Measurements from ENCODE around the gene OTUD5.

OTUD5 gene

GRCh38 chrX:48905090-48905790 is 52.2 kb downstream of the OTUD5 start:
- Histone ChIP-seq H3K9ac (ENCODE audit: insufficient read length, low read depth) (no peak overlapping the region), H3K4me3 (ENCODE audit: insufficient read length, low read depth) (no peak overlapping the region), H3K4me1 (ENCODE audit: insufficient read depth, insufficient read length) (peaks cover 3% of the 10 kb centered on the region), H3K9me3 (ENCODE audit: insufficient read depth, low read length) (no peaks in the 10 kb centered on the region), H3K36me3 (ENCODE audit: insufficient read depth, insufficient read length, low read length) (peaks cover 78% of the 10 kb centered on the region), H3K27me3 (ENCODE audit: insufficient read depth, insufficient read length) (no peaks in the 10 kb centered on the region)
- TF ChIP-seq YY1 (IDR thresholded peaks at IDR 0.05; ENCODE audit: insufficient read depth, insufficient read length) (no peak), SUZ12 (IDR thresholded peaks at IDR 0.05; ENCODE audit: extremely low read depth, insufficient read depth, insufficient read length) (no peak), ZNF274 (IDR thresholded peaks at IDR 0.05; ENCODE audit: low read depth, low read length) (no peak)
- DNase-seq (ENCODE audit: low read depth, low spot score), result no peak

- no peak for DNase-seq (ENCODE audit: low read depth, low spot score)
- Histone ChIP-seq H3K9me3 (ENCODE audit: insufficient read depth, low read length) (no peaks in the 10 kb centered on the region), H3K9ac (ENCODE audit: insufficient read length, low read depth) (no peak overlapping the region), H3K4me1 (ENCODE audit: insufficient read depth, insufficient read length) (peaks cover under 1% of the 10 kb centered on the region), H3K36me3 (ENCODE audit: insufficient read depth, insufficient read length, low read length) (peaks cover 74% of the 10 kb centered on the region), H3K27me3 (ENCODE audit: insufficient read depth, insufficient read length) (no peaks in the 10 kb centered on the region), H3K4me3 (ENCODE audit: insufficient read length, low read depth) (no peak overlapping the region)
- TF ChIP-seq SUZ12 (IDR thresholded peaks at IDR 0.05; ENCODE audit: extremely low read depth, insufficient read depth, insufficient read length), result no peak
- TF ChIP-seq ZNF274 (IDR thresholded peaks at IDR 0.05; ENCODE audit: low read depth, low read length), result no peak
- TF ChIP-seq YY1 (IDR thresholded peaks at IDR 0.05; ENCODE audit: insufficient read depth, insufficient read length), result no peak
These were observed 52.8 kb downstream of the OTUD5 start for GRCh38 chrX:48904626-48905025.

GRCh38 chrX:48904180-48904579 is 53.2 kb downstream of the OTUD5 start:
- Histone ChIP-seq H3K9me3 (ENCODE audit: insufficient read depth, low read length) (no peaks in the 10 kb centered on the region), H3K4me1 (ENCODE audit: insufficient read depth, insufficient read length) (no peaks in the 10 kb centered on the region), H3K4me3 (ENCODE audit: insufficient read length, low read depth) (no peak overlapping the region), H3K36me3 (ENCODE audit: insufficient read depth, insufficient read length, low read length) (peaks cover 75% of the 10 kb centered on the region), H3K9ac (ENCODE audit: insufficient read length, low read depth) (no peak overlapping the region), H3K27me3 (ENCODE audit: insufficient read depth, insufficient read length) (no peaks in the 10 kb centered on the region)
- no peak for DNase-seq (ENCODE audit: low read depth, low spot score)
- TF ChIP-seq ZNF274 (IDR thresholded peaks at IDR 0.05; ENCODE audit: low read depth, low read length) (no peak), YY1 (IDR thresholded peaks at IDR 0.05; ENCODE audit: insufficient read depth, insufficient read length) (no peak), SUZ12 (IDR thresholded peaks at IDR 0.05; ENCODE audit: extremely low read depth, insufficient read depth, insufficient read length) (no peak)

- peaks cover 2% of the 10 kb centered on the region for H3K4me1 ChIP-seq (ENCODE audit: insufficient read depth, insufficient read length)
These were observed 54.1 kb downstream of the OTUD5 start for GRCh38 chrX:48903290-48903689.

GRCh38 chrX:48902776-48903175 is 54.6 kb downstream of the OTUD5 start:
- H3K4me3 ChIP-seq (ENCODE audit: insufficient read length, low read depth), result no peak overlapping the region
- H3K4me1 ChIP-seq (ENCODE audit: insufficient read depth, insufficient read length), result peaks cover 2% of the 10 kb centered on the region
- DNase-seq (ENCODE audit: low read depth, low spot score), result no peak
- H3K9me3 ChIP-seq (ENCODE audit: insufficient read depth, low read length), result no peaks in the 10 kb centered on the region
- TF ChIP-seq YY1 (IDR thresholded peaks at IDR 0.05; ENCODE audit: insufficient read depth, insufficient read length) (no peak), SUZ12 (IDR thresholded peaks at IDR 0.05; ENCODE audit: extremely low read depth, insufficient read depth, insufficient read length) (no peak), ZNF274 (IDR thresholded peaks at IDR 0.05; ENCODE audit: low read depth, low read length) (no peak)
- H3K27me3 ChIP-seq (ENCODE audit: insufficient read depth, insufficient read length), result no peaks in the 10 kb centered on the region
- H3K36me3 ChIP-seq (ENCODE audit: insufficient read depth, insufficient read length, low read length), result peaks cover 79% of the 10 kb centered on the region
- H3K9ac ChIP-seq (ENCODE audit: insufficient read length, low read depth), result no peak overlapping the region

More at GRCh38 chrX:48903290-48903689, 54.1 kb downstream of the OTUD5 start:
- no peaks in the 10 kb centered on the region for H3K27me3 ChIP-seq (ENCODE audit: insufficient read depth, insufficient read length)
- peaks cover 80% of the 10 kb centered on the region for H3K36me3 ChIP-seq (ENCODE audit: insufficient read depth, insufficient read length, low read length)
- TF ChIP-seq YY1 (IDR thresholded peaks at IDR 0.05; ENCODE audit: insufficient read depth, insufficient read length) (no peak), ZNF274 (IDR thresholded peaks at IDR 0.05; ENCODE audit: low read depth, low read length) (no peak), SUZ12 (IDR thresholded peaks at IDR 0.05; ENCODE audit: extremely low read depth, insufficient read depth, insufficient read length) (no peak)
- DNase-seq (ENCODE audit: low read depth, low spot score), result no peak
- H3K4me3 ChIP-seq (ENCODE audit: insufficient read length, low read depth), result no peak overlapping the region
- H3K9ac ChIP-seq (ENCODE audit: insufficient read length, low read depth), result no peak overlapping the region
- H3K9me3 ChIP-seq (ENCODE audit: insufficient read depth, low read length), result no peaks in the 10 kb centered on the region

GRCh38 chrX:48902135-48902534 is 55.3 kb downstream of the OTUD5 start:
- Histone ChIP-seq H3K9me3 (ENCODE audit: insufficient read depth, low read length) (no peaks in the 10 kb centered on the region), H3K4me3 (ENCODE audit: insufficient read length, low read depth) (no peak overlapping the region), H3K4me1 (ENCODE audit: insufficient read depth, insufficient read length) (peaks cover 2% of the 10 kb centered on the region), H3K9ac (ENCODE audit: insufficient read length, low read depth) (no peak overlapping the region), H3K36me3 (ENCODE audit: insufficient read depth, insufficient read length, low read length) (peaks cover 75% of the 10 kb centered on the region), H3K27me3 (ENCODE audit: insufficient read depth, insufficient read length) (no peaks in the 10 kb centered on the region)
- DNase-seq (ENCODE audit: low read depth, low spot score), result no peak
- no peak for TF ChIP-seq SUZ12 (IDR thresholded peaks at IDR 0.05; ENCODE audit: extremely low read depth, insufficient read depth, insufficient read length)
- TF ChIP-seq YY1 (IDR thresholded peaks at IDR 0.05; ENCODE audit: insufficient read depth, insufficient read length), result no peak
- no peak for TF ChIP-seq ZNF274 (IDR thresholded peaks at IDR 0.05; ENCODE audit: low read depth, low read length)

GRCh38 chrX:48901069-48901468 is 56.3 kb downstream of the OTUD5 start:
- no peaks in the 10 kb centered on the region for H3K9me3 ChIP-seq (ENCODE audit: insufficient read depth, low read length)
- H3K36me3 ChIP-seq (ENCODE audit: insufficient read depth, insufficient read length, low read length), result peaks cover 68% of the 10 kb centered on the region
- DNase-seq (ENCODE audit: low read depth, low spot score), result no peak
- H3K4me3 ChIP-seq (ENCODE audit: insufficient read length, low read depth), result no peak overlapping the region
- TF ChIP-seq SUZ12 (IDR thresholded peaks at IDR 0.05; ENCODE audit: extremely low read depth, insufficient read depth, insufficient read length) (no peak), ZNF274 (IDR thresholded peaks at IDR 0.05; ENCODE audit: low read depth, low read length) (no peak), YY1 (IDR thresholded peaks at IDR 0.05; ENCODE audit: insufficient read depth, insufficient read length) (no peak)
- no peaks in the 10 kb centered on the region for H3K27me3 ChIP-seq (ENCODE audit: insufficient read depth, insufficient read length)
- no peak overlapping the region for H3K9ac ChIP-seq (ENCODE audit: insufficient read length, low read depth)
- H3K4me1 ChIP-seq (ENCODE audit: insufficient read depth, insufficient read length), result peaks cover 2% of the 10 kb centered on the region

All from NT2/D1 (cell line).